WTC11 (cell line): ENCODE measurements around the gene GOT2. TPM values are rescaled to one million over a fixed set of nuclear protein-coding genes. Genes with fewer than 3 reads are reported as not detected.

Experiments
- ATAC-seq: fragments of 200-7000 bp; cut with Tn5 transposase; 2 replicates; pipeline ENCODE4 v1.10.0; 2021; ENCODE audit warnings: mild to moderate bottlenecking, moderate library complexity
- CTCF ChIA-PET: fragments of 300-600 bp; sonication (Branson Sonifier 250); formaldehyde crosslinking; loops from one replicate; lab custom pipeline; 2021; ENCODE audit warnings: antibody characterized with exemption; lab: Charles Lee
- POLR2A ChIA-PET: fragments of 350-600 bp; sonication (Branson Sonifier 250); formaldehyde crosslinking; loops from one replicate; lab custom pipeline; 2021; ENCODE audit warnings: antibody characterized with exemption; lab: Charles Lee
- DNase-seq: peaks from one replicate; pipeline ENCODE4 v3.0.0; 2021; ENCODE audit warnings: low spot score
- H3K27ac Mint-ChIP-seq: 2 replicates; pipeline ENCODE4 v1.8.0; 2021; ENCODE audit warnings: mixed read lengths
- H3K27me3 Mint-ChIP-seq: 2 replicates; pipeline ENCODE4 v1.8.0; 2021; ENCODE audit warnings: low read depth, mild to moderate bottlenecking, moderate library complexity, mixed read lengths
- H3K36me3 Mint-ChIP-seq: 2 replicates; pipeline ENCODE4 v1.8.0; 2021; ENCODE audit warnings: mixed read lengths
- H3K4me1 Mint-ChIP-seq: 2 replicates; pipeline ENCODE4 v1.8.0; 2022; ENCODE audit warnings: mixed read lengths
- H3K4me3 Mint-ChIP-seq: 2 replicates; pipeline ENCODE4 v1.8.0; 2021; ENCODE audit warnings: mild to moderate bottlenecking, moderate library complexity, mixed read lengths
- H3K9me3 Mint-ChIP-seq: 2 replicates; pipeline ENCODE4 v1.8.0; 2021; ENCODE audit warnings: mixed read lengths
- AFF4 ChIP-seq: sonication (generic); formaldehyde crosslinking; IDR thresholded peaks from 2 replicates; pipeline ENCODE4 v1.8.1; 2023; ENCODE audit warnings: mild to moderate bottlenecking, missing genetic modification reagents, borderline replicate concordance
- CBFB ChIP-seq: sonication (generic); formaldehyde crosslinking; IDR thresholded peaks from 2 replicates; pipeline ENCODE4 v1.8.1; 2022; ENCODE audit warnings: mild to moderate bottlenecking, low read depth, missing genetic modification reagents
- CREB1 ChIP-seq: sonication (generic); formaldehyde crosslinking; IDR thresholded peaks from 2 replicates; pipeline ENCODE4 v1.8.0; 2023; ENCODE audit warnings: mild to moderate bottlenecking, missing genetic modification reagents
- CTCF ChIP-seq: fragments of 200-600 bp; IDR thresholded peaks from 2 replicates; pipeline ENCODE4 v1.8.0; 2022; ENCODE audit warnings: antibody characterized with exemption
- EMX1 ChIP-seq: fragments of 250-450 bp; sonication (Bioruptor Pico); IDR thresholded peaks from 2 replicates; pipeline ENCODE4 v1.8.0; 2021; ENCODE audit warnings: mild to moderate bottlenecking
- FOXP4 ChIP-seq: sonication (generic); formaldehyde crosslinking; IDR thresholded peaks from 2 replicates; pipeline ENCODE4 v1.8.0; 2022; ENCODE audit warnings: mild to moderate bottlenecking, missing genetic modification reagents
- GABPB1 ChIP-seq: sonication (generic); formaldehyde crosslinking; IDR thresholded peaks from 2 replicates; pipeline ENCODE4 v1.8.1; 2023; ENCODE audit warnings: mild to moderate bottlenecking, missing genetic modification reagents
- HMGA2 ChIP-seq: fragments of 250-450 bp; sonication (Bioruptor Pico); IDR thresholded peaks from 2 replicates; pipeline ENCODE4 v1.4.0; 2021; ENCODE audit warnings: mild to moderate bottlenecking, moderate library complexity
- JAZF1 ChIP-seq: fragments of 250-450 bp; sonication (Bioruptor Pico); IDR thresholded peaks from 2 replicates; pipeline ENCODE4 v1.9.0; 2021; ENCODE audit warnings: moderate library complexity, mild to moderate bottlenecking, inconsistent platforms
- MYBL2 ChIP-seq: sonication (generic); formaldehyde crosslinking; IDR thresholded peaks from 2 replicates; pipeline ENCODE4 v1.8.1; 2023; ENCODE audit warnings: mild to moderate bottlenecking, moderate library complexity, missing genetic modification reagents
- NR3C1 ChIP-seq: sonication (generic); formaldehyde crosslinking; conservative IDR thresholded peaks from 2 replicates; pipeline ENCODE4 v1.8.1; 2023; ENCODE audit warnings: low read depth, mild to moderate bottlenecking, missing genetic modification reagents
- OVOL2 ChIP-seq: fragments of 250-450 bp; sonication (Bioruptor Pico); IDR thresholded peaks from 2 replicates; pipeline ENCODE4 v1.9.0; 2021; ENCODE audit warnings: mild to moderate bottlenecking, borderline replicate concordance
- SOX15 ChIP-seq: fragments of 250-450 bp; sonication (Bioruptor Pico); IDR thresholded peaks from 2 replicates; pipeline ENCODE4 v1.9.0; 2021; ENCODE audit warnings: mild to moderate bottlenecking
- SP1 ChIP-seq: sonication (generic); formaldehyde crosslinking; conservative IDR thresholded peaks from 2 replicates; pipeline ENCODE4 v1.8.1; 2022; ENCODE audit warnings: missing genetic modification reagents
- ZBTB21 ChIP-seq: sonication (generic); formaldehyde crosslinking; IDR thresholded peaks from 2 replicates; pipeline ENCODE4 v1.8.1; 2023; ENCODE audit warnings: mild to moderate bottlenecking, missing genetic modification reagents, borderline replicate concordance
- ZNF671 ChIP-seq: fragments of 250-450 bp; sonication (Bioruptor Pico); IDR thresholded peaks from 2 replicates; pipeline ENCODE4 v1.8.0; 2021; ENCODE audit warnings: mild to moderate bottlenecking
- total RNA-seq: library from RNA; stranded (reverse); gene quantifications from 3 replicates; pipeline ENCODE4 v1.2.3, GENCODE V29; 2021
- TF ChIP-seq, protein P1 (sequence below): sonication (generic); formaldehyde crosslinking; IDR thresholded peaks from 2 replicates; pipeline ENCODE4 v1.8.0; 2022; ENCODE audit warnings: missing genetic modification reagents
- TF ChIP-seq, protein P2 (sequence below): sonication (generic); formaldehyde crosslinking; IDR thresholded peaks from 2 replicates; pipeline ENCODE4 v1.8.1; 2023; ENCODE audit warnings: mild to moderate bottlenecking, moderate library complexity, missing genetic modification reagents

The GOT2 gene
- total RNA-seq, 1 experiment from 2014 or later = 192 TPM

DNA sequence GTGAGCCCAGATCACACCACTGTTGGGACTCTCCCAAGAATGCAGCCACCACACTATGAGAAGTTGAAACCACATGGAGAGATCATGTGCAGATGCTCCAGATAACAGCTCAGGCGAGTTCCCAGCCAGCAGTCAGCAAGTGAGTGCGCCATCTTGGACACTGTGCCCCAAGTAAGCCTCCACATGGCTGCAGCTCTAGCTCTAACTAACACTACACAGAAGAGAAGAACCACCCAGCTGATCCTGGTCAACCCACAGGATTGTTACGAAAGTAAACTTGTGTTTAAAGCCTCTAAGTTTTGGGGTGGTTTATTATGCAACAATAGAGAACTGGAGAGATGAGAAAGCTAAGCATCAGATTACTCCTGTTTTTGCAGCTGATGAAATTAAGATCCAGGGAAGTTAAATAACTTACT lies 75.3 kb downstream of the GOT2 start:
- H3K27ac Mint-ChIP-seq = no peak overlapping the region
- H3K4me3 Mint-ChIP-seq = no peak overlapping the region
- ATAC-seq = no peak
- TF ChIP-seq JAZF1 (CRISPR knock-in tag) (no peak), CBFB (no peak), SP1 (CRISPR knock-in tag) (no peak), EMX1 (CRISPR knock-in tag) (no peak), ZBTB21 (no peak), NR3C1 (CRISPR knock-in tag) (no peak), SOX15 (CRISPR knock-in tag) (no peak), OVOL2 (no peak), GABPB1 (CRISPR knock-in tag) (no peak), ZNF671 (CRISPR knock-in tag) (no peak), CTCF (no peak), HMGA2 (CRISPR knock-in tag) (no peak), CREB1 (CRISPR knock-in tag) (no peak), AFF4 (CRISPR knock-in tag) (no peak), FOXP4 (no peak), MYBL2 (no peak)
- TF ChIP-seq, protein P1, sequence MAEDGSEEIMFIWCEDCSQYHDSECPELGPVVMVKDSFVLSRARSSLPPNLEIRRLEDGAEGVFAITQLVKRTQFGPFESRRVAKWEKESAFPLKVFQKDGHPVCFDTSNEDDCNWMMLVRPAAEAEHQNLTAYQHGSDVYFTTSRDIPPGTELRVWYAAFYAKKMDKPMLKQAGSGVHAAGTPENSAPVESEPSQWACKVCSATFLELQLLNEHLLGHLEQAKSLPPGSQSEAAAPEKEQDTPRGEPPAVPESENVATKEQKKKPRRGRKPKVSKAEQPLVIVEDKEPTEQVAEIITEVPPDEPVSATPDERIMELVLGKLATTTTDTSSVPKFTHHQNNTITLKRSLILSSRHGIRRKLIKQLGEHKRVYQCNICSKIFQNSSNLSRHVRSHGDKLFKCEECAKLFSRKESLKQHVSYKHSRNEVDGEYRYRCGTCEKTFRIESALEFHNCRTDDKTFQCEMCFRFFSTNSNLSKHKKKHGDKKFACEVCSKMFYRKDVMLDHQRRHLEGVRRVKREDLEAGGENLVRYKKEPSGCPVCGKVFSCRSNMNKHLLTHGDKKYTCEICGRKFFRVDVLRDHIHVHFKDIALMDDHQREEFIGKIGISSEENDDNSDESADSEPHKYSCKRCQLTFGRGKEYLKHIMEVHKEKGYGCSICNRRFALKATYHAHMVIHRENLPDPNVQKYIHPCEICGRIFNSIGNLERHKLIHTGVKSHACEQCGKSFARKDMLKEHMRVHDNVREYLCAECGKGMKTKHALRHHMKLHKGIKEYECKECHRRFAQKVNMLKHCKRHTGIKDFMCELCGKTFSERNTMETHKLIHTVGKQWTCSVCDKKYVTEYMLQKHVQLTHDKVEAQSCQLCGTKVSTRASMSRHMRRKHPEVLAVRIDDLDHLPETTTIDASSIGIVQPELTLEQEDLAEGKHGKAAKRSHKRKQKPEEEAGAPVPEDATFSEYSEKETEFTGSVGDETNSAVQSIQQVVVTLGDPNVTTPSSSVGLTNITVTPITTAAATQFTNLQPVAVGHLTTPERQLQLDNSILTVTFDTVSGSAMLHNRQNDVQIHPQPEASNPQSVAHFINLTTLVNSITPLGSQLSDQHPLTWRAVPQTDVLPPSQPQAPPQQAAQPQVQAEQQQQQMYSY = no peak
- TF ChIP-seq, protein P2, sequence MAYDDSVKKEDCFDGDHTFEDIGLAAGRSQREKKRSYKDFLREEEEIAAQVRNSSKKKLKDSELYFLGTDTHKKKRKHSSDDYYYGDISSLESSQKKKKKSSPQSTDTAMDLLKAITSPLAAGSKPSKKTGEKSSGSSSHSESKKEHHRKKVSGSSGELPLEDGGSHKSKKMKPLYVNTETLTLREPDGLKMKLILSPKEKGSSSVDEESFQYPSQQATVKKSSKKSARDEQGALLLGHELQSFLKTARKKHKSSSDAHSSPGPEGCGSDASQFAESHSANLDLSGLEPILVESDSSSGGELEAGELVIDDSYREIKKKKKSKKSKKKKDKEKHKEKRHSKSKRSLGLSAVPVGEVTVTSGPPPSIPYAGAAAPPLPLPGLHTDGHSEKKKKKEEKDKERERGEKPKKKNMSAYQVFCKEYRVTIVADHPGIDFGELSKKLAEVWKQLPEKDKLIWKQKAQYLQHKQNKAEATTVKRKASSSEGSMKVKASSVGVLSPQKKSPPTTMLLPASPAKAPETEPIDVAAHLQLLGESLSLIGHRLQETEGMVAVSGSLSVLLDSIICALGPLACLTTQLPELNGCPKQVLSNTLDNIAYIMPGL (CRISPR knock-in tag) = no peak
- H3K36me3 Mint-ChIP-seq = no peaks in the 10 kb centered on the region
- H3K9me3 Mint-ChIP-seq = no peaks in the 10 kb centered on the region
- peaks cover 13% of the 10 kb centered on the region for H3K27me3 Mint-ChIP-seq
- DNase-seq = no peak
- ChIA-PET CTCF (interaction anchor here (1.0 to 1.9 kb wide), 2 partner anchors 97 to 171 kb away, joined by 3 to 6 read pairs; no protein-coding TSS in a partner anchor), POLR2A (no interaction called here)
- H3K4me1 Mint-ChIP-seq = peaks cover 5% of the 10 kb centered on the region

Other genes with a start within 250 kb of the GOT2 start
- 20.5 to 24.6 TPM (median 23.1 TPM) in 3 replicates for gene NDRG4, start 234.2 kb downstream of the GOT2 start, total RNA-seq
- gene SETD6, start 218.8 kb downstream of the GOT2 start, total RNA-seq = 34.0 to 41.1 TPM (median 35.0 TPM) in 3 replicates
- gene CNOT1, start 104.5 kb downstream of the GOT2 start, total RNA-seq = 278 to 314 TPM (median 283 TPM) in 3 replicates
- gene SLC38A7, start 49.5 kb downstream of the GOT2 start, total RNA-seq = 20.6 to 23.1 TPM (median 22.9 TPM) in 3 replicates